Endothelial cell (in vitro differentiated cells): Measurements from ENCODE around the gene EMILIN1. TPM values are rescaled to one million over a fixed set of nuclear protein-coding genes. Genes with fewer than 3 reads are reported as not detected.

ENCODE experiments used
- DNase-seq: peaks from one replicate; pipeline ENCODE4 v3.0.0; 2021; ENCODE audit warnings: low spot score
- H3K27ac Mint-ChIP-seq: one replicate; pipeline ENCODE4 v1.8.0; 2021; ENCODE audit warnings: mixed read lengths, inconsistent platforms; ENCODE audit not compliant: unreplicated experiment
- H3K27me3 Mint-ChIP-seq: one replicate; pipeline ENCODE4 v1.8.0; 2021; ENCODE audit warnings: mild to moderate bottlenecking, moderate library complexity, mixed read lengths, inconsistent platforms; ENCODE audit not compliant: unreplicated experiment
- H3K36me3 Mint-ChIP-seq: one replicate; pipeline ENCODE4 v1.8.0; 2021; ENCODE audit warnings: mild to moderate bottlenecking, low read depth, mixed read lengths, inconsistent platforms; ENCODE audit not compliant: unreplicated experiment
- H3K4me1 Mint-ChIP-seq: one replicate; pipeline ENCODE4 v1.8.0; 2021; ENCODE audit warnings: mild to moderate bottlenecking, mixed read lengths, inconsistent platforms; ENCODE audit not compliant: unreplicated experiment
- H3K4me3 Mint-ChIP-seq: one replicate; pipeline ENCODE4 v1.8.0; 2021; ENCODE audit warnings: mild to moderate bottlenecking, mixed read lengths, inconsistent platforms; ENCODE audit not compliant: unreplicated experiment
- H3K9me3 Mint-ChIP-seq: one replicate; pipeline ENCODE4 v1.8.0; 2021; ENCODE audit warnings: mixed read lengths, inconsistent platforms; ENCODE audit not compliant: unreplicated experiment
- CTCF ChIP-seq: fragments of 200-600 bp; sonication (generic); IDR thresholded peaks from one replicate; pipeline ENCODE4 v1.5.0; 2021; ENCODE audit warnings: antibody characterized with exemption; ENCODE audit not compliant: unreplicated experiment
- total RNA-seq: library from RNA; stranded (reverse); fragmentation: NEBNext Ultra II Directional; extraction: Animal tissue kit (Norgen Biotek cat#: 25700); gene quantifications from one replicate; pipeline ENCODE4 v1.2.1, GENCODE V29; 2021; ENCODE audit not compliant: unreplicated experiment

The EMILIN1 gene
- total RNA-seq, 1 donor from 2014 or later = 2.1 TPM

DNA sequence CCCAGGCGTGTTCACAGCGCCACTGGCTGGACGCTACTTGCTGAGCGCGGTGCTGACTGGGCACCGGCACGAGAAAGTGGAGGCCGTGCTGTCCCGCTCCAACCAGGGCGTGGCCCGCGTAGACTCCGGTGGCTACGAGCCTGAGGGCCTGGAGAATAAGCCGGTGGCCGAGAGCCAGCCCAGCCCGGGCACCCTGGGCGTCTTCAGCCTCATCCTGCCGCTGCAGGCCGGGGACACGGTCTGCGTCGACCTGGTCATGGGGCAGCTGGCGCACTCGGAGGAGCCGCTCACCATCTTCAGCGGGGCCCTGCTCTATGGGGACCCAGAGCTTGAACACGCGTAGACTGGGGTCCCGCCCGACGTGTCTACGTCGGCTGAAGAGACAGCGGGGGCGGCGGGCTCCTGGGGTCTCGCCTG is 7.3 kb downstream of the EMILIN1 start:
- H3K9me3 Mint-ChIP-seq = no peaks in the 10 kb centered on the region
- peaks cover 13% of the 10 kb centered on the region for H3K4me1 Mint-ChIP-seq
- no peak overlapping the region for H3K27ac Mint-ChIP-seq
- peak overlapping the region; percentile 57 for H3K4me3 Mint-ChIP-seq
- DNase-seq = peak; percentile 51
- H3K27me3 Mint-ChIP-seq = peaks cover 8% of the 10 kb centered on the region
- TF ChIP-seq CTCF = no peak
- H3K36me3 Mint-ChIP-seq = no peaks in the 10 kb centered on the region

- TF ChIP-seq CTCF = peak; percentile 99
- peak; percentile 100 for DNase-seq
- Mint-ChIP-seq H3K4me3 (no peak overlapping the region), H3K9me3 (no peaks in the 10 kb centered on the region), H3K36me3 (no peaks in the 10 kb centered on the region), H3K27me3 (peaks cover 6% of the 10 kb centered on the region), H3K4me1 (peaks cover 8% of the 10 kb centered on the region), H3K27ac (no peak overlapping the region)
Measured at GRCh38 chr2:27086090-27086723, 7.8 kb downstream of the EMILIN1 start.

GRCh38 chr2:27086724-27087593 is 8.5 kb downstream of the EMILIN1 start, which contains the start of gene KHK:
Gene KHK, plus strand, starts transcription at chr2:27086772. Its CDS starts 488 bp downstream, at chr2:27087260.
- TF ChIP-seq CTCF = peak; percentile 64
- no peaks in the 10 kb centered on the region for H3K9me3 Mint-ChIP-seq
- H3K27ac Mint-ChIP-seq = no peak within 1 kb of the TSS
- peaks cover 9% of the 10 kb centered on the region for H3K27me3 Mint-ChIP-seq
- peak; percentile 44 for DNase-seq
- H3K4me3 Mint-ChIP-seq = peak within 1 kb of the TSS; percentile 65
- H3K36me3 Mint-ChIP-seq = no peaks in the 10 kb centered on the region
- peaks cover 5% of the 10 kb centered on the region for H3K4me1 Mint-ChIP-seq

DNA sequence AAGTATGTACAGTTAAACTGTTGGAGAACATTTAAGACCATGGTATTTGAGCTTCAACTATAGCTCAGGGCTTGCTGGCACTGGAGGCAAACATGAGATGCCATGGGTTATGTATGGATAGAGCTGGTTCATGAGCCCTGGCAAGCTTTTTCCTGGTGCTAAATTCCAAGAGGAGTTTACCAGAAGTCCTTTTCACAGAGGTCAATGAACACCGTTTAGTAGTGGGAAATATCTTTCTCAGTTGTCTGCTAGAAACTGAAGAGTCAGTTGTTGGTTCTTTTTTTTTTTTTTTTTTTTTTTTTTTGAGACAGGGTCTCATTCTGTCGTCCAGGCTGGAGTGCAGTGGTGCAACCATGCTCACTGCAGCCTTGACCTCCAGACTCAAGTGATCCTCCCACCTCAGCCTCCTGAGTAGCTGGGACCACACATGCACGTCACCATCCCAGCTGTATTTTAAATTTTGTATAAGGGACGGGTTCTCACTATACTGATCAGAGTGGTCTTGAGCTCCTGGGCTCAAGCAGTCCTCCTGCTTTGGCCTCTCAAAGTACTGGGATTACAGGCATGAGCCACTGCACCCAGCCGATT is 9.5 kb downstream of the EMILIN1 start:
- Mint-ChIP-seq H3K27ac (no peak overlapping the region), H3K4me3 (peak overlapping the region; percentile 7)

More for the DNA sequence above, 9.5 kb downstream of the EMILIN1 start:
- Mint-ChIP-seq H3K4me1 (peaks cover 13% of the 10 kb centered on the region), H3K9me3 (no peaks in the 10 kb centered on the region), H3K27me3 (peaks cover 9% of the 10 kb centered on the region), H3K36me3 (no peaks in the 10 kb centered on the region)
- DNase-seq = no peak
- no peak for TF ChIP-seq CTCF
